GM12878 (cell line): ENCODE measurements around the gene TUBB3. TPM values are rescaled to one million over a fixed set of nuclear protein-coding genes. Genes with fewer than 3 reads are reported as not detected.
A peak's percentile ranks its signal among the peaks of the same experiment; 100 is the strongest.

Source experiments
- ATF7 ChIP-seq: fragments of 450-650 bp; IDR thresholded peaks from 2 replicates; pipeline ENCODE4 v1.6.1; 2016; ENCODE audit warnings: low read depth, mild to moderate bottlenecking
- BCL11A ChIP-seq: IDR thresholded peaks from 2 replicates; pipeline ENCODE4 v1.6.1; 2011; ENCODE audit warnings: low read depth, low read length
- GABPA ChIP-seq: IDR thresholded peaks from 2 replicates; pipeline ENCODE4 v1.6.1; 2014; ENCODE audit warnings: antibody characterized with exemption, low read depth, mild to moderate bottlenecking, inconsistent platforms
- MYC ChIP-seq: IDR thresholded peaks from 2 replicates; pipeline ENCODE4 v1.6.1; 2011; ENCODE audit warnings: mild to moderate bottlenecking, low read length, moderate library complexity, inconsistent platforms; ENCODE audit not compliant: insufficient read depth, insufficient replicate concordance, insufficient read length, severe bottlenecking
- NR2F1 ChIP-seq: fragments of 450-650 bp; conservative IDR thresholded peaks from 2 replicates; pipeline ENCODE4 v1.6.1; 2017; ENCODE audit warnings: mild to moderate bottlenecking
- RAD21 ChIP-seq: IDR thresholded peaks from 2 replicates; pipeline ENCODE4 v1.6.1; 2011; ENCODE audit warnings: mild to moderate bottlenecking, low read depth, low read length, moderate library complexity; ENCODE audit not compliant: insufficient read depth
- SPI1 ChIP-seq: IDR thresholded peaks from 2 replicates; pipeline ENCODE4 v1.6.1; 2011; ENCODE audit warnings: low read depth, mild to moderate bottlenecking, low read length, moderate library complexity, borderline replicate concordance; ENCODE audit not compliant: insufficient read depth
- STAT3 ChIP-seq: IDR thresholded peaks from 2 replicates; pipeline ENCODE4 v1.6.1; 2011; ENCODE audit warnings: low read depth, low read length, improper control_type of control experiment
- TBL1XR1 ChIP-seq: IDR thresholded peaks from 2 replicates; pipeline ENCODE4 v1.6.1; 2012; ENCODE audit warnings: low read depth, low read length, improper control_type of control experiment
- TCF12 ChIP-seq: IDR thresholded peaks from 2 replicates; pipeline ENCODE4 v1.6.1; 2011; ENCODE audit warnings: low read depth, mild to moderate bottlenecking, low read length
- WRNIP1 ChIP-seq: IDR thresholded peaks from 2 replicates; pipeline ENCODE4 v1.6.1; 2011; ENCODE audit warnings: low read depth, low read length, improper control_type of control experiment, borderline replicate concordance
- polyA plus RNA-seq, 11 experiments: library from polyadenylated mRNA; depleted of rRNA in 4 of 11; unstranded in 6 of 11; stranded (reverse) in 5 of 11; fragments of >200 nt; fragmentation: Nextera tagmentation in 4 of 11; fragmentation: Illumina TruSeq in 1 of 11; extraction: Ambion mirVana in 4 of 11; extraction: Trizol in 1 of 11; gene quantifications; 1 replicate in 1 of 11; 2 replicates in 10 of 11; pipeline versions ENCODE4 v1.2.1 to v1.2.3, GENCODE V29; 2011 to 2016; ENCODE audit warnings: inconsistent platforms in 2 of 11, missing spikeins in 2 of 11, low read depth in 1 of 11
- total RNA-seq, 4 experiments: library from RNA; depleted of rRNA in 3 of 4; stranded (reverse); fragments of >200 nt in 3 of 4; fragmentation: Illumina TruSeq in 1 of 4; extraction: Trizol in 1 of 4; gene quantifications; 2 replicates each; pipeline versions ENCODE4 v1.2.1 to v1.2.3, GENCODE V29; 2013 to 2021
- TF ChIP-seq, protein P1 (sequence below): fragments of 150-350 bp; IDR thresholded peaks from 2 replicates; pipeline ENCODE4 v1.6.1; 2014; ENCODE audit warnings: mild to moderate bottlenecking, low read depth, low read length
- TF ChIP-seq, protein P2 (sequence below): IDR thresholded peaks from 2 replicates; pipeline ENCODE4 v1.6.1; 2011; ENCODE audit warnings: low read depth, mild to moderate bottlenecking, low read length, moderate library complexity, borderline replicate concordance; ENCODE audit errors: extremely low read depth
- TF ChIP-seq, protein P3 (sequence below): fragments of 450-650 bp; formaldehyde crosslinking; IDR thresholded peaks from 2 replicates; pipeline ENCODE4 v1.4.0; 2022; ENCODE audit warnings: mild to moderate bottlenecking, moderate library complexity
- TF ChIP-seq, protein P4 (sequence below): fragments of 150-350 bp; IDR thresholded peaks from 2 replicates; pipeline ENCODE4 v1.6.1; 2016; ENCODE audit warnings: low read depth, low read length
- TF ChIP-seq, protein P5 (sequence below): fragments of 450-650 bp; IDR thresholded peaks from 2 replicates; pipeline ENCODE4 v1.6.1; 2016; ENCODE audit warnings: mild to moderate bottlenecking

The TUBB3 gene
- total and polyA plus RNA-seq, 10 of the 15 experiments (the other 5 are each of a cell fraction or from before 2014, with no cell fraction given) = 0.09 to 2.5 (median 0.58) TPM; not detected in 1

DNA sequence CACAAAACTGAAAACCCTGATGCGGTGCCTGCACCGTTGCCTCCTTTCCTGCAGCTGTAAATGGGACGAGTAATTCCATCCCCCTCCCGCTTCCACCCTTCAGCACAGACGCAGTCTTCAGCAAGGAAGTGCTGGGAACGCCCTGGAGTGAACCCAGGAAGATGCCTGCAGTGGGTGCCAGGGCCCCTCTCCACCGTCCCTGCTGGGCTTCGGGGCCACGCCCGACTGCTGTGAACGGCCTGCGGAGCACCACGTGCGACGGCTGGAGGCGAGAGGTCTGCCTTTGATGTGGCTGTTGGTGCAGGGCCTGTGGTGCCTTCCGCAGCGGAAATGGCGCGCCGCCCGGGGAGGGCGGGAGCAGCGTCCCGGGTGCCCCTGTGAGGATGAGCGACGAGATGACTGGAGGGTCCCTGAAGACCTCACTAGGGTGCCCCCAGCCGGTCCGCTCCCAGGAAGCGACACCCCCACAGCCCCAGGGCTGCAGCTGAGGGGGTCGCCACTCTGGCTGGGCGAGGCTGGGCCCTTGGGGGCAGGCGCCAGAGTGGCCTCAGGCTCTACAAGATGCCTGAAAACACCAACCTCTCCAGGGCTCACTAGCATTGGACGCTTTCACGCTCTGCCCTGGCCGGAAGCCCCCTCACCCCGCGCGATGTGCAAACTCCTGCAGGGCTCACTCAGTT lies 5.2 kb upstream of the TUBB3 start (continued):
- TF ChIP-seq RAD21 (no peak), TBL1XR1 (no peak), MYC (peak; percentile 88), BCL11A (no peak), GABPA (no peak), WRNIP1 (no peak), TCF12 (peak; percentile 58; the same call in 1 of the 2 replicates), STAT3 (no peak), ATF7 (no peak), NR2F1 (peak; percentile 96), SPI1 (peak; percentile 23; the same call in 1 of the 2 replicates)
- TF ChIP-seq, protein P1, sequence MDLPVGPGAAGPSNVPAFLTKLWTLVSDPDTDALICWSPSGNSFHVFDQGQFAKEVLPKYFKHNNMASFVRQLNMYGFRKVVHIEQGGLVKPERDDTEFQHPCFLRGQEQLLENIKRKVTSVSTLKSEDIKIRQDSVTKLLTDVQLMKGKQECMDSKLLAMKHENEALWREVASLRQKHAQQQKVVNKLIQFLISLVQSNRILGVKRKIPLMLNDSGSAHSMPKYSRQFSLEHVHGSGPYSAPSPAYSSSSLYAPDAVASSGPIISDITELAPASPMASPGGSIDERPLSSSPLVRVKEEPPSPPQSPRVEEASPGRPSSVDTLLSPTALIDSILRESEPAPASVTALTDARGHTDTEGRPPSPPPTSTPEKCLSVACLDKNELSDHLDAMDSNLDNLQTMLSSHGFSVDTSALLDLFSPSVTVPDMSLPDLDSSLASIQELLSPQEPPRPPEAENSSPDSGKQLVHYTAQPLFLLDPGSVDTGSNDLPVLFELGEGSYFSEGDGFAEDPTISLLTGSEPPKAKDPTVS = no peak
- TF ChIP-seq, protein P2, sequence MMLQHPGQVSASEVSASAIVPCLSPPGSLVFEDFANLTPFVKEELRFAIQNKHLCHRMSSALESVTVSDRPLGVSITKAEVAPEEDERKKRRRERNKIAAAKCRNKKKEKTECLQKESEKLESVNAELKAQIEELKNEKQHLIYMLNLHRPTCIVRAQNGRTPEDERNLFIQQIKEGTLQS = no peak
- TF ChIP-seq, protein P3, sequence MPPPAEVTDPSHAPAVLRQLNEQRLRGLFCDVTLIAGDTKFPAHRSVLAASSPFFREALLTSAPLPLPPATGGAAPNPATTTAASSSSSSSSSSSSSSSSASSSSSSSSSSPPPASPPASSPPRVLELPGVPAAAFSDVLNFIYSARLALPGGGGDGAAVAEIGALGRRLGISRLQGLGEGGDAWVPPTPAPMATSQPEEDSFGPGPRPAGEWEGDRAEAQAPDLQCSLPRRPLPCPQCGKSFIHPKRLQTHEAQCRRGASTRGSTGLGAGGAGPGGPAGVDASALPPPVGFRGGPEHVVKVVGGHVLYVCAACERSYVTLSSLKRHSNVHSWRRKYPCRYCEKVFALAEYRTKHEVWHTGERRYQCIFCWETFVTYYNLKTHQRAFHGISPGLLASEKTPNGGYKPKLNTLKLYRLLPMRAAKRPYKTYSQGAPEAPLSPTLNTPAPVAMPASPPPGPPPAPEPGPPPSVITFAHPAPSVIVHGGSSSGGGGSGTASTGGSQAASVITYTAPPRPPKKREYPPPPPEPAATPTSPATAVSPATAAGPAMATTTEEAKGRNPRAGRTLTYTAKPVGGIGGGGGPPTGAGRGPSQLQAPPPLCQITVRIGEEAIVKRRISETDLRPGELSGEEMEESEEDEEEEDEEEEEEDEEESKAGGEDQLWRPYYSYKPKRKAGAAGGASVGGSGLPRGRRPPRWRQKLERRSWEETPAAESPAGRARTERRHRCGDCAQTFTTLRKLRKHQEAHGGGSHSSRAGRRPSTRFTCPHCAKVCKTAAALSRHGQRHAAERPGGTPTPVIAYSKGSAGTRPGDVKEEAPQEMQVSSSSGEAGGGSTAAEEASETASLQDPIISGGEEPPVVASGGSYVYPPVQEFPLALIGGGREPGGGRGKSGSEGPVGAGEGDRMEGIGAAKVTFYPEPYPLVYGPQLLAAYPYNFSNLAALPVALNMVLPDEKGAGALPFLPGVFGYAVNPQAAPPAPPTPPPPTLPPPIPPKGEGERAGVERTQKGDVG (CRISPR knock-in tag) = no peak
- TF ChIP-seq, protein P4, sequence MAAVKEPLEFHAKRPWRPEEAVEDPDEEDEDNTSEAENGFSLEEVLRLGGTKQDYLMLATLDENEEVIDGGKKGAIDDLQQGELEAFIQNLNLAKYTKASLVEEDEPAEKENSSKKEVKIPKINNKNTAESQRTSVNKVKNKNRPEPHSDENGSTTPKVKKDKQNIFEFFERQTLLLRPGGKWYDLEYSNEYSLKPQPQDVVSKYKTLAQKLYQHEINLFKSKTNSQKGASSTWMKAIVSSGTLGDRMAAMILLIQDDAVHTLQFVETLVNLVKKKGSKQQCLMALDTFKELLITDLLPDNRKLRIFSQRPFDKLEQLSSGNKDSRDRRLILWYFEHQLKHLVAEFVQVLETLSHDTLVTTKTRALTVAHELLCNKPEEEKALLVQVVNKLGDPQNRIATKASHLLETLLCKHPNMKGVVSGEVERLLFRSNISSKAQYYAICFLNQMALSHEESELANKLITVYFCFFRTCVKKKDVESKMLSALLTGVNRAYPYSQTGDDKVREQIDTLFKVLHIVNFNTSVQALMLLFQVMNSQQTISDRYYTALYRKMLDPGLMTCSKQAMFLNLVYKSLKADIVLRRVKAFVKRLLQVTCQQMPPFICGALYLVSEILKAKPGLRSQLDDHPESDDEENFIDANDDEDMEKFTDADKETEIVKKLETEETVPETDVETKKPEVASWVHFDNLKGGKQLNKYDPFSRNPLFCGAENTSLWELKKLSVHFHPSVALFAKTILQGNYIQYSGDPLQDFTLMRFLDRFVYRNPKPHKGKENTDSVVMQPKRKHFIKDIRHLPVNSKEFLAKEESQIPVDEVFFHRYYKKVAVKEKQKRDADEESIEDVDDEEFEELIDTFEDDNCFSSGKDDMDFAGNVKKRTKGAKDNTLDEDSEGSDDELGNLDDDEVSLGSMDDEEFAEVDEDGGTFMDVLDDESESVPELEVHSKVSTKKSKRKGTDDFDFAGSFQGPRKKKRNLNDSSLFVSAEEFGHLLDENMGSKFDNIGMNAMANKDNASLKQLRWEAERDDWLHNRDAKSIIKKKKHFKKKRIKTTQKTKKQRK = no peak
- TF ChIP-seq, protein P5, sequence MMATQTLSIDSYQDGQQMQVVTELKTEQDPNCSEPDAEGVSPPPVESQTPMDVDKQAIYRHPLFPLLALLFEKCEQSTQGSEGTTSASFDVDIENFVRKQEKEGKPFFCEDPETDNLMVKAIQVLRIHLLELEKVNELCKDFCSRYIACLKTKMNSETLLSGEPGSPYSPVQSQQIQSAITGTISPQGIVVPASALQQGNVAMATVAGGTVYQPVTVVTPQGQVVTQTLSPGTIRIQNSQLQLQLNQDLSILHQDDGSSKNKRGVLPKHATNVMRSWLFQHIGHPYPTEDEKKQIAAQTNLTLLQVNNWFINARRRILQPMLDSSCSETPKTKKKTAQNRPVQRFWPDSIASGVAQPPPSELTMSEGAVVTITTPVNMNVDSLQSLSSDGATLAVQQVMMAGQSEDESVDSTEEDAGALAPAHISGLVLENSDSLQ = no peak; the same call in 1 of the 2 replicates
